Right renal pelvis (tissue), 4 donors: ENCODE measurements around the gene SPPL3. TPM values are rescaled to one million over a fixed set of nuclear protein-coding genes. Genes with fewer than 3 reads are reported as not detected.
"Not testable (repeated sequence)": the region's sequence is repeated elsewhere in the genome, so short reads cannot be mapped to it uniquely, and the experiment has no call there.

Experiments
- DNase-seq, 4 donors: peaks; one replicate each; pipeline ENCODE4 v3.0.0-alpha.2; 2013; ENCODE audit warnings: low read depth in 4 of 4, low spot score in 3 of 4, missing footprints in 1 of 4
- polyA plus RNA-seq, 4 donors: library from polyadenylated mRNA; unstranded; fragments of 120-200 nt; gene quantifications; one replicate each; pipeline ENCODE4 v1.2.1, GENCODE V29; 2013; ENCODE audit not compliant: insufficient read length in 4 of 4

Gene SPPL3
- polyA plus RNA-seq, 4 donors: 81.1 to 102 (median 95.2) TPM

- DNase-seq: no peak
Observed at GRCh38 chr12:120846721-120847120, 57.4 kb downstream of the SPPL3 start.

GRCh38 chr12:120845696-120846095 lies 58.5 kb downstream of the SPPL3 start:
- DNase-seq: no peak

- no peak for DNase-seq
Observed at GRCh38 chr12:120844768-120845449, 59.2 kb downstream of the SPPL3 start.

- DNase-seq: no peak
Observed at GRCh38 chr12:120844297-120844696, 59.9 kb downstream of the SPPL3 start.

GRCh38 chr12:120843472-120843871 lies 60.7 kb downstream of the SPPL3 start:
- no peak for DNase-seq

GRCh38 chr12:120842595-120842994 lies 61.6 kb downstream of the SPPL3 start:
- DNase-seq: no peak

- DNase-seq: no peak
Observed at GRCh38 chr12:120841525-120841924, 62.6 kb downstream of the SPPL3 start.

- DNase-seq: no peak
Observed at GRCh38 chr12:120839503-120839902, 64.7 kb downstream of the SPPL3 start.

- not testable (repeated sequence) for DNase-seq
Observed at GRCh38 chr12:120838629-120839383, 65.4 kb downstream of the SPPL3 start.

GRCh38 chr12:120836114-120836684 lies 68.0 kb downstream of the SPPL3 start:
- no peak for DNase-seq

GRCh38 chr12:120835657-120836056 lies 68.5 kb downstream of the SPPL3 start:
- DNase-seq: no peak

- DNase-seq: no peak
Observed at GRCh38 chr12:120835304-120835612, 68.9 kb downstream of the SPPL3 start.

GRCh38 chr12:120834489-120835303 lies 69.5 kb downstream of the SPPL3 start:
- DNase-seq: no peak

- no peak for DNase-seq
Observed at GRCh38 chr12:120833849-120834248, 70.3 kb downstream of the SPPL3 start.

GRCh38 chr12:120832737-120833136 lies 71.4 kb downstream of the SPPL3 start:
- DNase-seq: no peak

- no peak for DNase-seq
Observed at GRCh38 chr12:120831648-120832267, 72.4 kb downstream of the SPPL3 start.

GRCh38 chr12:120830966-120831365 lies 73.2 kb downstream of the SPPL3 start:
- no peak for DNase-seq

GRCh38 chr12:120830052-120830940 lies 73.9 kb downstream of the SPPL3 start:
- DNase-seq: no peak

GRCh38 chr12:120826335-120826734 lies 77.8 kb downstream of the SPPL3 start:
- DNase-seq: no peak

- no peak for DNase-seq
Observed at GRCh38 chr12:120825337-120825736, 78.8 kb downstream of the SPPL3 start.
